CD4-positive, alpha-beta T cell treated with Interleukin-6 at 100 ng/mL for 8 hours (primary cell): ENCODE measurements around the gene NR1D2.
A peak's percentile ranks its signal among the peaks of the same experiment; 100 is the strongest.

Experiments used
- DNase-seq: peaks from one replicate; pipeline ENCODE4 v3.0.0-alpha.2; 2020; ENCODE audit warnings: mixed read lengths, low spot score

NR1D2 gene

DNA sequence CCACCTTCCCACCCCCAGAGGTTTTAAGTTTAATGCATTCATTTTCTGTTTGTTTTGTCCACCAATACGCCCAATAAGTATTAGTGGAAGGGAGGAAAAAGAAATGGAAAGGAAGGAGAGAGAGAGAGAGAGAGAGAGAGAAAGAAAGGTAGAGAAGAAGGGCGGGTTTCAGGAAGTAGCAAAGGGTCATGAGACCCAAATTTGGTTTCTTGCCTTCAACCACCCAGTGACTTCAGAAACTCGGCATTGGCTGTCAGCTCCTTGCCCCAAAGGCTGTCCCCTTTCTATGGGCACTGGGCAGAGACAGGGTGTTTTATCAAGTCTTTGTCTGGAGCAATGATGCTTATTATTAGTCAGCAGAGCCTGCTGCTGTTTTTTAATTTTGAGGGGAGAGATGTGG, 13.5 kb upstream of the NR1D2 start:
- no peak for DNase-seq

GRCh38 chr3:23932571-23932970, 12.5 kb upstream of the NR1D2 start:
- DNase-seq, result no peak

DNA sequence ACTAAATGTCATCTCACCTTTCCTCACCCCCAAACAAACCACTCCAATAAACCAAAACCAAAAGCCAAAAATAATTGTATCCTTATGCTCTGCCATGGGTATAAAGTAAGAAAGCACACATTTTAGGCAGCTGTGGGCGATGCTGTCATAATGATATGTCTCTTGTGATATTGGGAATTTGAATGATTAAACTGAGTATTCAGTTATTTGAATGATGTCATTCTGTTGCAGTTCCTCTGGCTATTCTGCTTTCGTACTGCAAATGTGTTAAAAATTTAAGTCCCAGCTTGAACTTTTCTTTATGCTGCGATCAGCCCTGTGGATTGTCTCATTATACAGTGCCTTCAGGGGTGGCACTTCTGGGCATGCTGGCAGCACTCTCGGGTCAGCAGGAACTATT, 10.8 kb upstream of the NR1D2 start:
- DNase-seq, result no peak

- DNase-seq, result no peak
Measured at GRCh38 chr3:23937296-23937695, 7.8 kb upstream of the NR1D2 start.

DNA sequence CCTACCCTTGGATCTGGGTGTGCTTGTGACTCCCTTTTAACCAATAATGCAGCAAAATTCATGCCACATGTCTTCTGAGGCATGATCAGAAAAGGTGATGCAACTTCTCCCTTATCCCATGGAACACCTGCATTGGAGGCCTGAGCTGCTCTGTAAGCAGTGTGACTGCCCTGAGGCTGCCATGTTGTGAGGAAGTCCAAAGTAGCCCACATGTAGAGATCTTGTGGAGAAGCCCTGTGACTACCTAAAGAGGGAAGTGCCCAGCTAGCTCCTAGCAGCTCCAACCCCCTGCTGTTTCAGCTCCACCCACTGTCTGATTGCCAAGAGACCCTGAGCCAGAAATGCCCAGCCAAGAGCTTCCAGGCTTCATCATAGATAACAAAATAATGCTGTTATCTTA, 6.4 kb upstream of the NR1D2 start:
- no peak for DNase-seq

DNA sequence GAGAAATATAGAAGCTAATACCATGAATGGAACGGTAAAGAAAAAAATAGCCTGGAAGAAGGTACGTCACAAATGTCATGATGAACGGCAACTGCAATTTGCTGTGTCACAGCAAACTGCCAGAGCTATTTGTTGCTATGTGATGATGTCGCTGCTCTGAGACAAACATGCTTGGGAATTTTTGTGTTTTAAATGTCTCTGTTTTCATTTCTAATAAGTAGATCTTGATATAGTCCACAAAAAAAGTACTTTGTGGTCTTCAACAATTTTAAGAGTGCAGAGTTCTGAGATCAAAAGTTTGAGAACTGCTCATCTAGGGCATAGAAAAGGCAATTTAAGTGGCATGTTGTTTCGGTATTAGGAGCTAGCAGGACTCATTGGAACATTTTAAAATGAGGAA, 4.3 kb upstream of the NR1D2 start:
- no peak for DNase-seq

DNA sequence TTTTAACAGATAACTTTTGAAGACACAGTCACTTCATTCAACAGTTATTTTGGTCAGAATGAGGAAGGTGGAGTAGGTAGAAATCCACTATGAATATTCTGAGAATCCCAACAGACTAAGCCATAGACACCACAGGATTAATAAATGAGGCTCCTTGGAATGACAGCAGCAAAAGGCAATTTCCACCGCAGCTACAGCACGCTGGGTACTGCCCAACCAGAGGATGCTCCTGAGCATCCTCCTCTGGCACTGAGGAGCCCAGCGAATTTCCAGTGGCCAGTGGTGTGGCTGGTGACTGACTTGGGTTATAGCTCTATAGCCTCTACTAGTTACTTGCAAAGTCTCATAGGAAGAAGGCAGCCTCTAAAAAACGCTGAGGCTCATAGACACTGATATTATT, 3.6 kb upstream of the NR1D2 start:
- DNase-seq, result no peak

GRCh38 chr3:23942546-23942945, 2.5 kb upstream of the NR1D2 start:
- no peak for DNase-seq

DNA sequence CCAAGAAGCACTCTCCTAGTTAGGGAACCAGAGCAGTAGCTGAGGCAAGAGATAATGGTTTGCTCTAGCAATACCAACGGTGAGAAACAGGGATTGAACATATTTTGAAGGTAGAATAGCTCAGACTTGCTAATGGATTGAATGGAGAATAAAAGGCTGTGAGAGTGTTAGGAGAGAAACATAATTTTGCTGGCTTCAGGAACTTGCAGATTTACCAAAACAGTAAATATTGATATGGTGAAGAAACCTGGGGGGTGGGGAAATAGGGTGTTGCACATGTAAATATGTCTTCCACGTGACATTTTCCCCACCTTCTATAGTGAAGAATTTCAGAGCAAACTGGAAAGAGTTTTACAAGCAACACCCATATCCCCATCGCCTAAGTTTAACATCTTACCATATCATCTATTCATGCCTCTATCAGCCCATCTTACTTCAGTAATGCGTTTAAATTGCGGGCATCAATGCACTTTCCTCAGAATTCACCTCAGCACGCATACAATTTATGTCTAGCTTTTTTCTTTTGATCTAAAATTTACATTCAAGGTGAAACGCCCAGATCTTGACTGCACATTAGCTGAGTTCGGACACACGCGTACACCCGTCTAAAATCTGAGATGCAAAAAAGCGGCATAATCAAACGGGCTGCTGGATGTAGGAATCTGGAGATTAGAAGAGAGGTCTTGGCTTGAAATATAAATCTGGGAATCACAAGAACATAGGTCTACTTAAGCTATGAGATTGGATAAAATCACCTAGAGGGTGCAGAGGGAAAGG, 891 bp upstream of the NR1D2 start:
- no peak for DNase-seq

DNA sequence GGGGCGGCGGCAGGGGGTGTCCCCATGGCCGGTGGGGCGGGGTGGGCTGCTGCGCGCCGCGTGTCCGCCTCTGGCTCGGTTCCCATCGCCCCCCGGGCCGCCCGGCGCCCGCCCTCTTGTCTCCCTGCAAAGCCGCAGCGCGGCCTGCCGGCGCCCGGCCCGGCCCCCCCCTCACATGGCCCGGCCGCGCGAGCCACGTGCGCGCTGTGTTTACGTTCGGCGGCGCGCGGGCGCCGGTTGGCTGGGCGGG, 502 bp downstream of the NR1D2 start:
- no peak for DNase-seq

DNA sequence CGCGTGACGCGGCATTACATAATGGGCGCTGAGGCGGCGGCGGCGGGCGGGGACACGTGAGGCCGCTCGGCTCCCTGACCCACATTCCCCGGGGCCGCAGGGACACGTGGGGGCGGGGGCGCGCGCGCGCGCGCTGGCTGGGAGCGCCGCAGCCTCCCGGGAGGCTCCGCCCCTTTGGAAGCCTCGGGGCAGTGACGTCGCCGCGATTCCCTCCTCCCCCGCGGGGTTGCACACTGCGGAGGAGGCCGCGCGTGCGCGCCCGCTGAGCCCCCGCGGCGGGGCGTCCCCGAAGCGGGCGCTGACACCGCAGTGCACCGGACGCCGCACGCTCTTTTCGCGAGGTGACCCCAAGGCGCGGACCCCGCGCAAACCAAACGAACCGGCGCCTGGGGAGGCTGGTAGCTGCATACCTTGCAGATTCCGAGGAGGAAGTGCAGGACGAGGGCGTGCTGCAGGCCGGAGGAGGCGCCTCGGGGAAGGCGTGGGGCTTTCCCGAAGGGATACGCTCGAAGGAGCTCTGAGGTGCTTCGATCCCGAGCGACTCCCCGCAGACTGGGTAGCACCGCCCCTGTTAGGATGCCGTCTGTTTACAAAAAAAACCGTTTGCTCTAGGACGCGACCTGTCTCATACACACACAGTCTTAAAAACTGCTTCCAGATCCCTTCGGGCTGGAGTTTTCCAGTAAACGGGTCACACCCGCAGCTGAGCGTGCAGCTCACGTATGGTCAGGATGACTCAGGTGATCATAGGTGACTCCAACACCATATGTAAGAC, 1.0 kb downstream of the NR1D2 start:
- peak; percentile 97 for DNase-seq

- DNase-seq, result no peak
Measured at GRCh38 chr3:23948761-23949160, 3.7 kb downstream of the NR1D2 start.

DNA sequence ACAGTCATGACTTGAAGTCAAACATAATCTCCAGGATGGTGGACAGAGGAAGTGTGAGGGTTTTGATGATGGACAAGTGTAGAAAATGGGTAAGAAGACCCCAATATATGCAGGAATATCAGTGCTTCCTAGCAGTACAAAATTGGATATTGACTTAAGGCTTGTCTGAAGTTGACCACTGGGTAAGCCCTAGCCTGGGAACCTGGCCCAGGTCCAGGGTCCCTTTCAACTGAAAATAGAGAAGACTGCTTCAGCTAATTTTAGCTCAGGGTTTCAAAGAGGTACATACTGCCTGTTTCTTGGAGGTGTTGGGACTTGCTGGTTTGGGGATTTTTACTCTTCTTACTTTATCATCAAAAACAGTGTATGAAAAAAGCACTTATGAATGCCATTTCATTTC, 4.7 kb downstream of the NR1D2 start:
- no peak for DNase-seq

GRCh38 chr3:23950293-23950692, 5.2 kb downstream of the NR1D2 start:
- no peak for DNase-seq

GRCh38 chr3:23952646-23953045, 7.6 kb downstream of the NR1D2 start:
- DNase-seq, result no peak

DNA sequence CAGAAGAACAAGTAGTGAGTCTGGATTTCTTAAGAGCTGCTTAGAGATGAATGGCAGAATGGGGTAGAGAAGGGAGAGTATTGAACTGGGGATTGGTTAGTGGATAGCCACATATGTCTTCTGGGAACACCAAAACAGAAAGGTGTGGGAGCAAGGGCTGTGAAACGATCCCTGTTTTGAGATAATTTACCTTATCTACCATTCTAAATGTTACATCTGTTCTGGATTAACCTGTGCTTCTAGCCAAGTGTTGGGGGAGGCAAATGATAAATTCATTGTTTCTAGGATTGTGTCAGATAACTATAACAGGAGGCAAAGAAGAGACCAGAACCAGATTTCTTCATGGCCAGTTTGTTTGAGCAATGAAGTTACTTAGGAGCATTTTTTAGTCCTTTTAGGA, 8.4 kb downstream of the NR1D2 start:
- DNase-seq, result no peak

DNA sequence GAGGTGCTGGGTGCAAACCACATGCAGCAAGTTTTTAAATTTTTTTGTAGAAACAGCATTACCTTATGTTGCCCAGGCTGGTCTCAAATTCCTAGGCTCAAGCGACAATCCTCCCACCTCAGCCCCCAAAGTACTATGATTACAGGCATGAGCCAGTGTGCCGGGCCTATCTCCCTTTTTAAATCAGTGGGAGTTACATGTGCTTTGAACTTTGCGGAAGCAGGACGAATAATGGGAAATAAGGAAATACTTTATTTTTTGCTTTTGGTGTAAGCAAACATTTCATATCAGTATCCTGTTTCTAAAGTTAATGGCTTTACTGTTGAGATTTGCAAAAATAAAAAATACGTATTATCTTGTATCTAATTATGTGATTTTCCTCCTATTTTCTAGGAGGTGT, 9.1 kb downstream of the NR1D2 start:
- DNase-seq, result no peak

DNA sequence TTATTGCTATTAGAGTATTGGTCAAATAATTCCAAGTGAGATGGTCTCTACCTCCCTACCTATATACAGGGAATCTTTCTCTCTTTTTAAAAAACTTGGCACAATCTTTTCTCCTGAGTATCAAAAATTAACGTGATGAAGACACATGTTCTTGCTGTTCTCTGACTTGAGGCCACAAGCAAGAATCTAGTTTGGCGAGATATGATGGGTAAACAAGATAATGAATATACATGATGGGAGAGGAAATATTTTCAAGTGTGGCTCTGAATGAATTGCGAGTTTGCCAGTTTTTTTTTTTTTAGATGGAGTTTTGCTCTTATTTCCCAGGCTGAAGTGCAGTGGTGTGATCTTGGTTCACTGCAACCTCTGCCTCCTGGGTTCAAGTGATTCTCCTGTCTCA, 11.6 kb downstream of the NR1D2 start:
- no peak for DNase-seq

- DNase-seq, result no peak
Measured at GRCh38 chr3:23959135-23959900, 14.2 kb downstream of the NR1D2 start.

DNA sequence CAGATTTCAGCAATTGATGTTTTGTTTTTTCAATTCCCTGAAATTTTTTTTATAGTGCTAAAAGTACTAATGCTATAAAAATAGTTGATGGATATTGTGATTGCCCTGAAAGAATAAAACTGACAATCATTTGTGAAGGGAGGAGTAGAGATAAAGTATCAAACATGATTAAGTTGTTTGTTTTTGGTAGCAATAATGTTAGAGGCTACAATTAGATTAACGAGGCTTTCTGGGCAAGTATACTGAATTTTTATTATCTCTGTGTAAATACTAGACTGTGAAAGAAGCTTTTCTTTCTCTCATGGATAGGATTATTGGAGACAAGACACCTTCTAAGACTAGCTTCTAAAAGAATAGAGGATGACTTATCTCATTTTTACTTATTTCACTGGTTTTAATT, 15.6 kb downstream of the NR1D2 start:
- DNase-seq, result no peak

DNA sequence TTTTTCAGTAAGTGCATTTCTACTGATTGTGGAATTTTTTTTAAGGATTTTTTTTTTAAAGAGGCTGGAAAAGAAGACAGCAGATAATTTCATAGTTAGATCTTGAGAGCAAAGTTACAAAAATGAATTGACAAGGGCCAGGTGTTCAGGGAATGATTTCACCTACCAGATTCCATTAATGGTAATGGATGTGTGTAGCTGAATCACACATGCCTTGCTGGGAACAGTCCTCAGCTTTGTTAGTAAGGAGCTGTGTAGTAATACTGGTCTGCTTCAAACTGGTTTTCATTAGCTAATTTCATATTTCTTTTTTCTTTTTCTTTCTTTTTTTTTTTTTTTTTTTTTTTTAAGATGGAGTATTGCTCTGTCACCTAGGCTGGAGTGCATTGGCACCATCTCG, 16.0 kb downstream of the NR1D2 start:
- DNase-seq, result no peak

- no peak for DNase-seq
Measured at GRCh38 chr3:23961913-23962312, 16.8 kb downstream of the NR1D2 start.

DNA sequence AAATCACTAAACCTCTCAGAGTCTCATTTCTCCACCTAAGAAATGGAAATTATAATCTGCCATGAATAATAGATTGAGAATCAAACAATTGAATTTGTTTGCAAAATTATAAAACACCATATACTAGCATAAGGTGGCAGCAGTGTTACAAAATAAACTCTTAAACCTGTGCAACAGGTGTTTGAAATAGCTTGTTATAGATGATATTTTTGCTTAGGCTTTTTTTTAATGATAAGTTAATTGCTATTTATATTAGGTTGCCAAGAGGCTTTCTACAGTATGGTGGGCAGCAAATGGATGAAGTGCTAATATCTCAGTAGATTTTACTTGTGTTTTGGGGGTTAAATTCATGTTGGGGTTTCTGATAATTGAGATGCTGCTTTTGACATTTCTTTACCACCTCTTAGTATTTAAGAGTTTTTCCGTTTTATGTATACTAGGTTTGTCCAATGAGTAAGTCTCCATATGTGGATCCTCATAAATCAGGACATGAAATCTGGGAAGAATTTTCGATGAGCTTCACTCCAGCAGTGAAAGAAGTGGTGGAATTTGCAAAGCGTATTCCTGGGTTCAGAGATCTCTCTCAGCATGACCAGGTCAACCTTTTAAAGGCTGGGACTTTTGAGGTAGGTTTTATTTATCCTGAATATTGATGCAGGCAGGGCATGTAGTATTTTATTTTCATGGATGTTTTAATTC, 19.6 kb downstream of the NR1D2 start:
- no peak for DNase-seq
